K562 (cell line): Measurements from ENCODE around the gene PARD3B. TPM values are rescaled to one million over a fixed set of nuclear protein-coding genes. Genes with fewer than 3 reads are reported as not detected.

ENCODE experiments used
- ATAC-seq: fragments of 200-7000 bp; cut with Tn5 transposase; 3 replicates; pipeline ENCODE4 v1.9.1; 2020; ENCODE audit warnings: moderate library complexity
- BruUV-seq: library from RNA; stranded (reverse); fragments of 400-500 nt; replicated peaks from 2 replicates; lab custom pipeline; 2021; lab: Mats Ljungman, UMichigan
- CTCF ChIA-PET: fragments of 300-600 bp; formaldehyde crosslinking; extraction: SDS; loops from one replicate; lab custom pipeline; 2021; ENCODE audit warnings: low intra/inter-chr PET ratio; lab: Yijun Ruan, JAX
- POLR2A ChIA-PET: fragments of 300-600, 350-650 bp; sonication (Branson Sonifier 250); formaldehyde crosslinking; extraction: SDS; loops from one replicate; lab custom pipeline; 2021; ENCODE audit warnings: antibody characterized with exemption, inconsistent platforms; lab: Yijun Ruan, JAX
- DNase-seq, 4 experiments: peaks; one replicate each; pipeline versions ENCODE4 v3.0.0 to v3.0.0-alpha.2; 2011 to 2018; ENCODE audit warnings: low spot score in 3 of 4, mixed read lengths in 3 of 4; ENCODE audit errors: extremely low read depth in 1 of 4
- FAIRE-seq: peaks from 2 replicates; lab custom pipeline; 2011; peaks lifted over from hg19 to GRCh38; lab: Jason Lieb, UNC
- H2AFZ ChIP-seq: 2 replicates; pipeline ENCODE4 v1.6.0; 2011; ENCODE audit warnings: low read depth, low read length, control low read depth, inconsistent platforms
- H3K27ac ChIP-seq: fragments of 200-600 bp; 3 replicates; pipeline ENCODE4 v1.8.0; 2011; ENCODE audit warnings: low read depth, mild to moderate bottlenecking, control low read depth, inconsistent platforms, low read length, moderate library complexity, mixed read lengths; ENCODE audit errors: extremely low read depth
- H3K27me3 ChIP-seq, 2 experiments: fragments of 300-600 bp in 1 of 2; 2 replicates in 1 of 2; 3 replicates in 1 of 2; pipeline versions ENCODE4 v1.6.0 to v1.8.0; 2011; ENCODE audit warnings: inconsistent platforms in 2 of 2, low read length in 2 of 2, mild to moderate bottlenecking in 1 of 2, mixed read lengths in 1 of 2, moderate library complexity in 1 of 2; ENCODE audit not compliant: control insufficient read depth in 2 of 2, insufficient read depth in 2 of 2
- H3K36me3 ChIP-seq: fragments of 300-600 bp; 3 replicates; pipeline ENCODE4 v1.8.0; 2011; ENCODE audit warnings: mild to moderate bottlenecking, low read length, inconsistent platforms; ENCODE audit not compliant: control insufficient read depth, insufficient read depth
- H3K4me1 ChIP-seq, 2 experiments: fragments of 200-600 bp in 1 of 2; replicated peaks in 1 of 2; 2 replicates in 1 of 2; 3 replicates in 1 of 2; pipeline versions ENCODE4 v1.5.1 to v1.8.0; 2011; ENCODE audit warnings: inconsistent platforms in 2 of 2, low read length in 2 of 2, mild to moderate bottlenecking in 1 of 2, mixed read lengths in 1 of 2, moderate library complexity in 1 of 2; ENCODE audit not compliant: control insufficient read depth in 2 of 2, insufficient read depth in 2 of 2
- H3K4me2 ChIP-seq: 2 replicates; pipeline ENCODE4 v1.6.1; 2011; ENCODE audit warnings: low read length, control low read depth, inconsistent platforms, mixed read lengths; ENCODE audit not compliant: insufficient read depth
- H3K4me3 ChIP-seq: fragments of 200-600 bp; sonication (generic), shearing (Covaris generic); 2 replicates; pipeline ENCODE4 v1.5.1; 2016; ENCODE audit warnings: control low read depth, inconsistent platforms
- H3K79me2 ChIP-seq: fragments of 200-600 bp; 3 replicates; pipeline ENCODE4 v1.8.0; 2011; ENCODE audit warnings: low read length, inconsistent platforms; ENCODE audit not compliant: control insufficient read depth, insufficient read depth
- H3K9ac ChIP-seq, 2 experiments: 2 replicates each; pipeline versions ENCODE4 v1.6.0 to v1.6.1; 2011; ENCODE audit warnings: low read depth in 2 of 2, low read length in 2 of 2, control low read depth in 1 of 2, inconsistent platforms in 1 of 2, mild to moderate bottlenecking in 1 of 2, mixed read lengths in 1 of 2; ENCODE audit not compliant: insufficient read depth in 1 of 2
- H3K9me1 ChIP-seq: one replicate; pipeline ENCODE4 v1.6.0; 2011; ENCODE audit warnings: inconsistent platforms, mild to moderate bottlenecking, low read length, moderate library complexity; ENCODE audit not compliant: control insufficient read depth, insufficient read depth
- H3K9me3 ChIP-seq: replicated peaks from 2 replicates; pipeline ENCODE4 v1.5.1; 2011; ENCODE audit warnings: low read depth, low read length, inconsistent platforms; ENCODE audit not compliant: control insufficient read depth, insufficient read depth
- H4K20me1 ChIP-seq: replicated peaks from 2 replicates; pipeline ENCODE4 v1.6.1; 2011; ENCODE audit warnings: low read length, inconsistent platforms, mixed read lengths; ENCODE audit not compliant: control insufficient read depth, insufficient read depth
- E2F6 ChIP-seq, 2 experiments: IDR thresholded peaks; 2 replicates each; pipeline ENCODE4 v1.6.1; 2011; ENCODE audit warnings: borderline replicate concordance in 1 of 2, control low read depth in 1 of 2, low read depth in 1 of 2, low read length in 1 of 2, mild to moderate bottlenecking in 1 of 2, mixed read lengths in 1 of 2, moderate library complexity in 1 of 2; ENCODE audit not compliant: insufficient read depth in 1 of 2, insufficient read length in 1 of 2, poor library complexity in 1 of 2, severe bottlenecking in 1 of 2; ENCODE audit errors: extremely low read depth in 1 of 2
- NR2C2 ChIP-seq, 2 experiments: fragments of 200-800 bp in 1 of 2; sonication (Bioruptor generic) in 1 of 2; sonication (generic) in 1 of 2; formaldehyde crosslinking in 1 of 2; IDR thresholded peaks; 2 replicates each; pipeline versions ENCODE4 v1.6.1 to v1.8.0; 2016 to 2022; ENCODE audit warnings: mild to moderate bottlenecking in 1 of 2, missing compliant biosample characterization in 1 of 2, missing genetic modification characterization in 1 of 2, missing genetic modification reagents in 1 of 2
- RAD51 ChIP-seq: fragments of 450-650 bp; IDR thresholded peaks from 2 replicates; pipeline ENCODE4 v1.7.1; 2016; ENCODE audit warnings: low read depth, mild to moderate bottlenecking, borderline replicate concordance
- TAF1 ChIP-seq: IDR thresholded peaks from 2 replicates; pipeline ENCODE4 v1.6.1; 2011; ENCODE audit warnings: mild to moderate bottlenecking, low read length, moderate library complexity; ENCODE audit not compliant: insufficient read depth, control insufficient read depth, severe bottlenecking; ENCODE audit errors: extremely low read depth
- TBP ChIP-seq: optimal IDR thresholded peaks from 2 replicates; pipeline ENCODE3; 2011; ENCODE audit warnings: low read depth, low read length, improper control_type of control experiment
- TOE1 ChIP-seq, 2 experiments: fragments of 450-650 bp in 1 of 2; sonication (generic) in 1 of 2; formaldehyde crosslinking in 1 of 2; IDR thresholded peaks; 2 replicates each; pipeline versions ENCODE4 v1.7.1 to v1.8.0; 2016 to 2022; ENCODE audit warnings: borderline replicate concordance in 2 of 2, mild to moderate bottlenecking in 2 of 2, antibody characterized with exemption in 1 of 2, inconsistent platforms in 1 of 2, low read depth in 1 of 2, missing genetic modification reagents in 1 of 2, moderate library complexity in 1 of 2
- ZNF263 ChIP-seq: sonication (generic); formaldehyde crosslinking; IDR thresholded peaks from 2 replicates; pipeline ENCODE4 v1.8.0; 2022; ENCODE audit warnings: mild to moderate bottlenecking, missing genetic modification reagents, borderline replicate concordance
- WGBS: fragments of 100-300 bp; shearing (Covaris generic); methylation state at CpG from one replicate; pipeline ENCODE4 v1.1.6; 2016; ENCODE audit warnings: low coverage, mixed read lengths; ENCODE audit not compliant: insufficient coverage; ENCODE audit errors: missing lambda C conversion rate; 5-methylcytosine and 5-hydroxymethylcytosine counted together
- in situ Hi-C: fragments of 300-500 bp; cut with MboI; formaldehyde crosslinking; loops from 4 replicates; pipeline ENCODE4 v1.15.0; 2018; ENCODE audit warnings: inconsistent platforms, mixed read lengths
- intact Hi-C: fragments of 100-400 bp; cut with micrococcal nuclease; formaldehyde crosslinking; loops from 2 replicates; pipeline ENCODE4 v1.14.2; 2022
- polyA plus RNA-seq, 8 experiments: library from polyadenylated mRNA; depleted of rRNA in 4 of 8; stranded (reverse) in 5 of 8; unstranded in 3 of 8; fragments of >200 nt; fragmentation: Nextera tagmentation in 2 of 8; fragmentation: Illumina TruSeq in 1 of 8; extraction: Ambion mirVana in 2 of 8; extraction: Trizol in 1 of 8; gene quantifications; 2 replicates each; pipeline versions ENCODE4 v1.2.1 to v1.2.3, GENCODE V29; 2011 to 2014; ENCODE audit warnings: inconsistent platforms in 1 of 8, missing spikeins in 1 of 8
- total RNA-seq, 7 experiments: library from RNA; depleted of rRNA in 6 of 7; stranded (reverse); fragments of >200 nt in 6 of 7; fragmentation: Illumina TruSeq in 2 of 7; extraction: Trizol in 2 of 7; gene quantifications; 2 replicates each; pipeline versions ENCODE4 v1.2.1 to v1.2.3, GENCODE V29; 2011 to 2021; ENCODE audit warnings: low replicate concordance in 1 of 7
- TF ChIP-seq, protein P1 (sequence below), 2 experiments: fragments of 450-650 bp in 1 of 2; IDR thresholded peaks; 2 replicates each; pipeline ENCODE4 v1.6.1; 2011 to 2017; ENCODE audit warnings: low read depth in 2 of 2, antibody characterized with exemption in 1 of 2, borderline replicate concordance in 1 of 2, low read length in 1 of 2, mild to moderate bottlenecking in 1 of 2, mixed read lengths in 1 of 2; ENCODE audit not compliant: control insufficient read depth in 1 of 2
- TF ChIP-seq, protein P2 (sequence below): fragments of 450-650 bp; formaldehyde crosslinking; IDR thresholded peaks from 2 replicates; pipeline ENCODE4 v1.4.0; 2020; ENCODE audit warnings: mild to moderate bottlenecking, mixed read lengths
- TF ChIP-seq, protein P3 (sequence below): fragments of 450-650 bp; IDR thresholded peaks from 2 replicates; pipeline ENCODE4 v1.6.1; 2016

The PARD3B gene
- total and polyA plus RNA-seq, 9 of the 15 experiments (the other 6 are each of a cell fraction or from before 2014, with no cell fraction given), result 0.15 to 3.0 (median 1.1) TPM

DNA sequence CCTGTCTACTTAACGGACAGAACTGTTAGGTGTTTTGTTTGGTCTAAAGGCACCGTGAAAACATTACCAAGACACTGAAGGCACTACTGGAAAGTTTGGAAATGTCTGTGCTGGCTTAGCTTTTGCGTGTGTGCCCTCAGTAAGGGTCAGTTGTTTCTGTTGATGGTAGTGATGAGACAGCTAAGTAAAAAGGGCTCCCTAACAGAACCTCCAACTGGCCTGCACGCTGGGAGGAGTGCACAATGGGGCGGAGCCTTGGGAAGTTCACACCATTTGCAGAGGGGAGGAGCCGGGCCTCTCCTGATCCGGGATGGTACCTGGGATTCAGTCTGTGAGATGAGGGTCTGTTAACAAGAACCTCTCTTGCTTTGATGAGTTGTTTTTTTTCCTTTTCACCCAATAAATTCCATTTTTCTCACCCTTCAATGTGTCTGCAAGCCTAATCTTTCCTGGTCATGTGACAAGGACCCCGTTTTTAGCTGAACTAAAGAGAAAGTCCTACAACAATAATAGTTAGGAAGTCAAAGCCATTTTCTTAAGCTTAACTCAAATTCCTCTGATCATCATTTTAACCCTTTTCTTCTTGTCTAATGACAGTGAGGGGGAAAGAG is 368.7 kb downstream of the PARD3B start:
- WGBS, result 0% methylated on average over 7 of the region's 8 CpGs
- peak; percentile 11 to 85 (median 18) for DNase-seq
- Histone ChIP-seq H3K9me3 (no peaks in the 10 kb centered on the region), H3K27ac (peak overlapping the region; percentile 78), H3K4me2 (peak overlapping the region; percentile 73), H4K20me1 (no peaks in the 10 kb centered on the region), H3K4me3 (peak overlapping the region; percentile 21), H3K4me1 (peaks cover 0 to 5% of the 10 kb centered on the region in 2 experiments; a peak in 2 of 5 replicates), H2AFZ (peak overlapping the region; percentile 84), H3K27me3 (no peaks in the 10 kb centered on the region), H3K9ac (peak overlapping the region in 1 of 2 experiments; percentile 56; a peak in 2 of 4 replicates), H3K79me2 (peaks cover 11% of the 10 kb centered on the region; the same call in 2 of the 3 replicates), H3K36me3 (no peaks in the 10 kb centered on the region), H3K9me1 (no peaks in the 10 kb centered on the region)
- no TSS peak for BruUV-seq
- POLR2A ChIA-PET, result interaction anchor here (0.6 to 1.5 kb wide), 3 partner anchors 9 to 48 kb away, joined by 3 to 4 read pairs (median 3); no protein-coding TSS in a partner anchor
- CTCF ChIA-PET, result no interaction called here
- peak; percentile 89 for ATAC-seq
- intact Hi-C loops, result loop anchor here (10.0 kb wide), 2 partner anchors 71 to 111 kb away; no protein-coding TSS in a partner anchor
- in situ Hi-C loops, result no loop called here
- FAIRE-seq, result peak; percentile 75
- TF ChIP-seq RAD51 (peak; percentile 81), TAF1 (peak; percentile 37), TOE1 (IDR thresholded peaks at IDR 0.05; ENCODE audit: borderline replicate concordance) (peak; percentile 84; the same call in 1 of the 2 replicates), TOE1 (CRISPR knock-in tag; IDR thresholded peaks at IDR 0.05; ENCODE audit: borderline replicate concordance, low read depth) (no peak), NR2C2 (CRISPR knock-in tag; IDR thresholded peaks at IDR 0.05) (no peak), NR2C2 (tag; IDR thresholded peaks at IDR 0.05) (0 out of 2 replicates have a peak, but pooled peaks have one; percentile 28), TBP (peak; percentile 51), ZNF263 (CRISPR knock-in tag) (no peak), E2F6 (IDR thresholded peaks at IDR 0.05; ENCODE audit: borderline replicate concordance in 1 of 2, extremely low read depth in 1 of 2, insufficient read depth in 1 of 2, insufficient read length in 1 of 2, low read depth in 1 of 2, low read length in 1 of 2, poor library complexity in 1 of 2, severe bottlenecking in 1 of 2) (peak in 1 of 2 experiments; percentile 40)
- TF ChIP-seq, protein P1, sequence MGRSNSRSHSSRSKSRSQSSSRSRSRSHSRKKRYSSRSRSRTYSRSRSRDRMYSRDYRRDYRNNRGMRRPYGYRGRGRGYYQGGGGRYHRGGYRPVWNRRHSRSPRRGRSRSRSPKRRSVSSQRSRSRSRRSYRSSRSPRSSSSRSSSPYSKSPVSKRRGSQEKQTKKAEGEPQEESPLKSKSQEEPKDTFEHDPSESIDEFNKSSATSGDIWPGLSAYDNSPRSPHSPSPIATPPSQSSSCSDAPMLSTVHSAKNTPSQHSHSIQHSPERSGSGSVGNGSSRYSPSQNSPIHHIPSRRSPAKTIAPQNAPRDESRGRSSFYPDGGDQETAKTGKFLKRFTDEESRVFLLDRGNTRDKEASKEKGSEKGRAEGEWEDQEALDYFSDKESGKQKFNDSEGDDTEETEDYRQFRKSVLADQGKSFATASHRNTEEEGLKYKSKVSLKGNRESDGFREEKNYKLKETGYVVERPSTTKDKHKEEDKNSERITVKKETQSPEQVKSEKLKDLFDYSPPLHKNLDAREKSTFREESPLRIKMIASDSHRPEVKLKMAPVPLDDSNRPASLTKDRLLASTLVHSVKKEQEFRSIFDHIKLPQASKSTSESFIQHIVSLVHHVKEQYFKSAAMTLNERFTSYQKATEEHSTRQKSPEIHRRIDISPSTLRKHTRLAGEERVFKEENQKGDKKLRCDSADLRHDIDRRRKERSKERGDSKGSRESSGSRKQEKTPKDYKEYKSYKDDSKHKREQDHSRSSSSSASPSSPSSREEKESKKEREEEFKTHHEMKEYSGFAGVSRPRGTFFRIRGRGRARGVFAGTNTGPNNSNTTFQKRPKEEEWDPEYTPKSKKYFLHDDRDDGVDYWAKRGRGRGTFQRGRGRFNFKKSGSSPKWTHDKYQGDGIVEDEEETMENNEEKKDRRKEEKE (IDR thresholded peaks at IDR 0.05; ENCODE audit: borderline replicate concordance in 1 of 2, control insufficient read depth in 1 of 2, low read depth in 2 of 2, low read length in 1 of 2), result peak in 1 of 2 experiments; percentile 78; a peak in 1 of 4 replicates
- TF ChIP-seq, protein P2, sequence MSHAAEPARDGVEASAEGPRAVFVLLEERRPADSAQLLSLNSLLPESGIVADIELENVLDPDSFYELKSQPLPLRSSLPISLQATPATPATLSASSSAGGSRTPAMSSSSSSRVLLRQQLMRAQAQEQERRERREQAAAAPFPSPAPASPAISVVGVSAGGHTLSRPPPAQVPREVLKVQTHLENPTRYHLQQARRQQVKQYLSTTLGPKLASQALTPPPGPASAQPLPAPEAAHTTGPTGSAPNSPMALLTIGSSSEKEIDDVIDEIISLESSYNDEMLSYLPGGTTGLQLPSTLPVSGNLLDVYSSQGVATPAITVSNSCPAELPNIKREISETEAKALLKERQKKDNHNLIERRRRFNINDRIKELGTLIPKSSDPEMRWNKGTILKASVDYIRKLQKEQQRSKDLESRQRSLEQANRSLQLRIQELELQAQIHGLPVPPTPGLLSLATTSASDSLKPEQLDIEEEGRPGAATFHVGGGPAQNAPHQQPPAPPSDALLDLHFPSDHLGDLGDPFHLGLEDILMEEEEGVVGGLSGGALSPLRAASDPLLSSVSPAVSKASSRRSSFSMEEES (CRISPR knock-in tag), result peak; percentile 84
- TF ChIP-seq, protein P3, sequence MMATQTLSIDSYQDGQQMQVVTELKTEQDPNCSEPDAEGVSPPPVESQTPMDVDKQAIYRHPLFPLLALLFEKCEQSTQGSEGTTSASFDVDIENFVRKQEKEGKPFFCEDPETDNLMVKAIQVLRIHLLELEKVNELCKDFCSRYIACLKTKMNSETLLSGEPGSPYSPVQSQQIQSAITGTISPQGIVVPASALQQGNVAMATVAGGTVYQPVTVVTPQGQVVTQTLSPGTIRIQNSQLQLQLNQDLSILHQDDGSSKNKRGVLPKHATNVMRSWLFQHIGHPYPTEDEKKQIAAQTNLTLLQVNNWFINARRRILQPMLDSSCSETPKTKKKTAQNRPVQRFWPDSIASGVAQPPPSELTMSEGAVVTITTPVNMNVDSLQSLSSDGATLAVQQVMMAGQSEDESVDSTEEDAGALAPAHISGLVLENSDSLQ, result peak; percentile 23; the same call in 1 of the 2 replicates
